OCI-LY1 (cell line): ENCODE data around the gene CHN1.

Experiments used
- H2AFZ ChIP-seq: fragments of 200-600 bp; sonication (generic), shearing (Covaris generic); 2 replicates; pipeline ENCODE4 v1.6.0; 2014; ENCODE audit warnings: antibody characterized with exemption, mild to moderate bottlenecking, low read length
- H3F3A ChIP-seq: fragments of 200-600 bp; sonication (generic), shearing (Covaris generic); 2 replicates; pipeline ENCODE4 v1.6.0; 2014; ENCODE audit warnings: mild to moderate bottlenecking, antibody characterized with exemption, low read length, moderate library complexity; ENCODE audit not compliant: insufficient read depth
- H3K27ac ChIP-seq: fragments of 200-600 bp; sonication (generic); 2 replicates; pipeline ENCODE4 v1.5.1; 2014; ENCODE audit warnings: low read length, mixed run types, mild to moderate bottlenecking, low read depth; ENCODE audit not compliant: poor library complexity, severe bottlenecking
- H3K27me3 ChIP-seq: fragments of 200-600 bp; sonication (generic); 2 replicates; pipeline ENCODE4 v1.6.0; 2014; ENCODE audit warnings: antibody characterized with exemption, mild to moderate bottlenecking, low read length, moderate library complexity; ENCODE audit not compliant: insufficient read depth
- H3K36me3 ChIP-seq: fragments of 200-600 bp; sonication (generic); 2 replicates; pipeline ENCODE4 v1.6.1; 2014; ENCODE audit warnings: mild to moderate bottlenecking, antibody characterized with exemption, low read length, moderate library complexity, mixed read lengths; ENCODE audit not compliant: insufficient read depth
- H3K4me1 ChIP-seq: fragments of 200-600 bp; sonication (generic); 2 replicates; pipeline ENCODE4 v1.5.1; 2014; ENCODE audit warnings: mild to moderate bottlenecking, low read length, moderate library complexity; ENCODE audit not compliant: insufficient read depth, severe bottlenecking
- H3K4me2 ChIP-seq: fragments of 200-600 bp; sonication (generic), shearing (Covaris generic); 2 replicates; pipeline ENCODE4 v1.6.1; 2014; ENCODE audit warnings: low read length
- H3K4me3 ChIP-seq: fragments of 200-600 bp; sonication (generic); 2 replicates; pipeline ENCODE4 v1.5.1; 2014; ENCODE audit warnings: low read length, low read depth, mild to moderate bottlenecking, mixed read lengths; ENCODE audit not compliant: poor library complexity, severe bottlenecking
- H3K79me2 ChIP-seq: fragments of 200-600 bp; shearing (Covaris generic); 2 replicates; pipeline ENCODE4 v1.6.1; 2016; ENCODE audit warnings: mixed run types, low read length, mixed read lengths; ENCODE audit not compliant: insufficient read depth
- H3K9ac ChIP-seq: fragments of 200-600 bp; sonication (generic), shearing (Covaris generic); 2 replicates; pipeline ENCODE4 v1.6.1; 2014; ENCODE audit warnings: mild to moderate bottlenecking, low read length, mixed read lengths
- H3K9me2 ChIP-seq: fragments of 200-600 bp; sonication (generic), shearing (Covaris generic); 2 replicates; pipeline ENCODE4 v1.6.1; 2014; ENCODE audit warnings: low read depth, mild to moderate bottlenecking, low read length, mixed read lengths
- H3K9me3 ChIP-seq: fragments of 200-600 bp; shearing (Covaris generic); 2 replicates; pipeline ENCODE4 v1.6.1; 2014; ENCODE audit warnings: low read length, mixed read lengths
- H4K20me1 ChIP-seq: fragments of 200-600 bp; sonication (generic), shearing (Covaris generic); 2 replicates; pipeline ENCODE4 v1.6.0; 2016; ENCODE audit warnings: mild to moderate bottlenecking, low read length; ENCODE audit not compliant: insufficient read depth
- CTCF ChIP-seq: fragments of 200-600 bp; sonication (generic), shearing (Covaris generic); IDR thresholded peaks from 2 replicates; pipeline ENCODE4 v1.5.1; 2017; ENCODE audit warnings: mild to moderate bottlenecking, antibody characterized with exemption, low read length, moderate library complexity, mixed read lengths
- EZH2 ChIP-seq: fragments of 200-600 bp; sonication (generic), shearing (Covaris generic); IDR thresholded peaks from 2 replicates; pipeline ENCODE4 v1.8.0; 2017; ENCODE audit warnings: borderline replicate concordance, mixed run types, mild to moderate bottlenecking, antibody characterized with exemption, low read length, moderate library complexity, mixed read lengths

Gene CHN1

GRCh38 chr2:174866421-174866820, 138.8 kb downstream of the CHN1 start:
- Histone ChIP-seq H3K9ac (no peak overlapping the region), H4K20me1 (no peaks in the 10 kb centered on the region), H3K27ac (no peak overlapping the region), H3K4me1 (no peaks in the 10 kb centered on the region), H3K79me2 (no peaks in the 10 kb centered on the region), H3F3A (no peaks in the 10 kb centered on the region), H3K9me3 (no peaks in the 10 kb centered on the region), H3K4me2 (no peak overlapping the region), H3K4me3 (no peak overlapping the region), H3K27me3 (no peaks in the 10 kb centered on the region), H3K9me2 (no peaks in the 10 kb centered on the region), H3K36me3 (no peaks in the 10 kb centered on the region), H2AFZ (no peak overlapping the region)
- TF ChIP-seq EZH2 (no peak), CTCF (no peak)

DNA sequence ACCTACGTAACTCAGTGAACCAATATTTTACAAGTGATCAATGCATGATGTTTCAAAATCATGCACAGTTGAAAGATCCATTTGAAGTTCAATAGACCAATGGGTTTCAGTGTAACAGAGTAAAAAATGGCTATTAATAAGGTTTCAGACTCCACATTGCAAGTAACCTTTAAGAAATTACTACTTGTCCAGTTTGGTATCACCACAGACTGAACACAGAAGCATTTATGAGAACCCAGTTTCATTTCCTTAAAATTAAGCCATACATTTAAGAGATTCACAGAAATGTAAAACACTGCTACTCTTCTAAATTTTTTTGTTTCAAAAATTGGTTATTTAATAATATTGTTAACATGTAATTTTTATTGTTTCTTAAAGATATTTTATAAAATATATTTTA, 142.0 kb downstream of the CHN1 start:
- Histone ChIP-seq H3K4me3 (no peak overlapping the region), H4K20me1 (no peaks in the 10 kb centered on the region), H3F3A (no peaks in the 10 kb centered on the region), H3K27ac (no peak overlapping the region), H3K9me2 (no peaks in the 10 kb centered on the region), H3K9me3 (no peaks in the 10 kb centered on the region), H3K27me3 (no peaks in the 10 kb centered on the region), H3K9ac (no peak overlapping the region), H3K4me1 (no peaks in the 10 kb centered on the region), H2AFZ (no peak overlapping the region), H3K4me2 (no peak overlapping the region), H3K79me2 (no peaks in the 10 kb centered on the region), H3K36me3 (no peaks in the 10 kb centered on the region)
- TF ChIP-seq EZH2: no peak
- no peak for TF ChIP-seq CTCF

DNA sequence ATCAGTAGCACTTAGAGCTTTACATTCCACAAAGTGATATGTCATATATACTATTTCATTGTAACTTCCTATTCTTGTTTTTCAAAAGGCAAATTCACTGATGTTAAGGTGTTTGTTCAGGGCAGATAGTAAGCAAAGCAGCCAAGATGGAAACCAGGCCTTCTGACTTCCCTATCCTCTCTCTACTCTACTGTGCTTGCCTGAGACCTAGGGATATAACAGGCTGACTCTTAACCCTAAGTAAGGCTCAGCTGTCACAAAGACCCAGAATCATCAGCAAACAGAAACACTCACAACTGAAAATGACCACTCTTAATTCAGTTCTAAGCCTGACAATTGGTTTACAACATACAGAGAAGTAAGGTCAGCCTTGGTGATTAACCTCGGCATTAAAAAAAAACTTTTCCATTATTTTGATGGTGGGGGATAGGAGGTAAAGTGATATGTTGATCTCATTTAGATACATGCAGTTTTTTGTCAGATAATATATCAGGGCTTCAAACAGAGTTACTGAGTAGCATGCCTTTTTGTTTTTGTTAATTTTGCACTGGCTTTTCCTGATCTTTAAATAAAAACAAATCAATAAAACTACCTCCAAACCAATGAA, 145.5 kb downstream of the CHN1 start:
- H3K4me1 ChIP-seq: no peaks in the 10 kb centered on the region
- no peaks in the 10 kb centered on the region for H3K9me3 ChIP-seq
- no peaks in the 10 kb centered on the region for H4K20me1 ChIP-seq
- no peak overlapping the region for H3K4me2 ChIP-seq
- no peak overlapping the region for H3K9ac ChIP-seq
- no peaks in the 10 kb centered on the region for H3K9me2 ChIP-seq
- H3K79me2 ChIP-seq: no peaks in the 10 kb centered on the region
- H3F3A ChIP-seq: no peaks in the 10 kb centered on the region
- no peak overlapping the region for H2AFZ ChIP-seq
- H3K27ac ChIP-seq: no peak overlapping the region
- no peaks in the 10 kb centered on the region for H3K27me3 ChIP-seq
- no peaks in the 10 kb centered on the region for H3K36me3 ChIP-seq
- no peak for TF ChIP-seq EZH2
- TF ChIP-seq CTCF: no peak
- no peak overlapping the region for H3K4me3 ChIP-seq
